Activated naive CD4-positive, alpha-beta T cell treated with anti-CD3 and anti-CD28 coated beads for 36 hours (primary cell): ENCODE results near the gene KAT7. TPM values are rescaled to one million over a fixed set of nuclear protein-coding genes. Genes with fewer than 3 reads are reported as not detected.

Experiments used
- CTCF ChIA-PET: fragments of 350-600 bp; sonication (Branson Sonifier 250); formaldehyde crosslinking; loops from one replicate; lab custom pipeline; 2021; ENCODE audit warnings: antibody characterized with exemption; lab: Charles Lee
- DNase-seq: peaks from one replicate; pipeline ENCODE4 v3.0.0-alpha.2; 2020
- H3K27ac Mint-ChIP-seq: one replicate; pipeline ENCODE4 v1.8.0; 2021; ENCODE audit warnings: mild to moderate bottlenecking, mixed read lengths
- H3K27me3 Mint-ChIP-seq: one replicate; pipeline ENCODE4 v1.8.0; 2021; ENCODE audit warnings: low read depth, mixed read lengths
- H3K36me3 Mint-ChIP-seq: one replicate; pipeline ENCODE4 v1.8.0; 2021; ENCODE audit warnings: low read depth, mixed read lengths
- H3K4me1 Mint-ChIP-seq: one replicate; pipeline ENCODE4 v1.8.0; 2021; ENCODE audit warnings: low read depth, mixed read lengths
- H3K4me3 Mint-ChIP-seq: one replicate; pipeline ENCODE4 v1.8.0; 2021; ENCODE audit warnings: mild to moderate bottlenecking, moderate library complexity, mixed read lengths
- H3K9me3 Mint-ChIP-seq: one replicate; pipeline ENCODE4 v1.8.0; 2021; ENCODE audit warnings: mixed read lengths
- intact Hi-C: fragments of 100-400 bp; cut with micrococcal nuclease; formaldehyde crosslinking; loops from one replicate; pipeline ENCODE4 v1.15.1; 2023
- total RNA-seq, 2 experiments: library from RNA; stranded (reverse); gene quantifications; one replicate each; pipeline ENCODE4 v1.2.3, GENCODE V29; 2021

KAT7 gene
- total RNA-seq, 2 experiments from 2014 or later = 83.9 to 85.8 TPM

- intact Hi-C loops = no loop called here
- Mint-ChIP-seq H3K4me3 (no peak overlapping the region), H3K4me1 (no peaks in the 10 kb centered on the region), H3K36me3 (peaks cover 27% of the 10 kb centered on the region), H3K27ac (no peak overlapping the region), H3K9me3 (no peaks in the 10 kb centered on the region), H3K27me3 (no peaks in the 10 kb centered on the region)
- DNase-seq = no peak
- CTCF ChIA-PET = interaction anchor here (1.5 to 2.7 kb wide), 2 partner anchors 165 to 276 kb away, joined by 3 to 7 read pairs; no protein-coding TSS in a partner anchor
Observed at GRCh38 chr17:49832840-49833599, 44.5 kb downstream of the KAT7 start.

- peaks cover 21% of the 10 kb centered on the region for H3K36me3 Mint-ChIP-seq
- no peak overlapping the region for H3K4me3 Mint-ChIP-seq
- H3K4me1 Mint-ChIP-seq = no peaks in the 10 kb centered on the region
- no peaks in the 10 kb centered on the region for H3K9me3 Mint-ChIP-seq
- CTCF ChIA-PET = interaction anchor here (1.5 to 2.7 kb wide), 2 partner anchors 164 to 277 kb away, joined by 3 to 7 read pairs; no protein-coding TSS in a partner anchor
- DNase-seq = no peak
- H3K27me3 Mint-ChIP-seq = no peaks in the 10 kb centered on the region
- no peak overlapping the region for H3K27ac Mint-ChIP-seq
- intact Hi-C loops = no loop called here
Observed at GRCh38 chr17:49834118-49834743, 45.8 kb downstream of the KAT7 start.

GRCh38 chr17:49835472-49835871, 47.0 kb downstream of the KAT7 start:
- H3K9me3 Mint-ChIP-seq = no peaks in the 10 kb centered on the region
- CTCF ChIA-PET = no interaction called here
- H3K27ac Mint-ChIP-seq = no peak overlapping the region

GRCh38 chr17:49836111-49837030, 47.9 kb downstream of the KAT7 start:
- intact Hi-C loops = no loop called here
- Mint-ChIP-seq H3K27me3 (no peaks in the 10 kb centered on the region), H3K36me3 (peaks cover 21% of the 10 kb centered on the region), H3K4me3 (no peak overlapping the region), H3K9me3 (no peaks in the 10 kb centered on the region), H3K27ac (no peak overlapping the region), H3K4me1 (no peaks in the 10 kb centered on the region)
- CTCF ChIA-PET = interaction anchor here (0.6 kb wide), 1 partner anchor 160 kb away, joined by 3 read pairs; no protein-coding TSS in a partner anchor
- DNase-seq = no peak

More at GRCh38 chr17:49835472-49835871, 47.0 kb downstream of the KAT7 start:
- DNase-seq = no peak
- intact Hi-C loops = no loop called here
- H3K36me3 Mint-ChIP-seq = peaks cover 21% of the 10 kb centered on the region
- H3K27me3 Mint-ChIP-seq = no peaks in the 10 kb centered on the region
- no peak overlapping the region for H3K4me3 Mint-ChIP-seq
- no peaks in the 10 kb centered on the region for H3K4me1 Mint-ChIP-seq

- DNase-seq = no peak
- no peaks in the 10 kb centered on the region for H3K27me3 Mint-ChIP-seq
- peaks cover 6% of the 10 kb centered on the region for H3K36me3 Mint-ChIP-seq
- peaks cover 2% of the 10 kb centered on the region for H3K4me1 Mint-ChIP-seq
- H3K9me3 Mint-ChIP-seq = no peaks in the 10 kb centered on the region
- no peak overlapping the region for H3K4me3 Mint-ChIP-seq
- intact Hi-C loops = no loop called here
- CTCF ChIA-PET = interaction anchor here (0.6 to 0.7 kb wide), 2 partner anchors 157 to 330 kb away, joined by 3 to 4 read pairs; no protein-coding TSS in a partner anchor
- no peak overlapping the region for H3K27ac Mint-ChIP-seq
Observed at GRCh38 chr17:49839455-49839854, 51.0 kb downstream of the KAT7 start.

GRCh38 chr17:49841548-49841947, 53.1 kb downstream of the KAT7 start:
- Mint-ChIP-seq H3K4me3 (no peak overlapping the region), H3K9me3 (no peaks in the 10 kb centered on the region), H3K36me3 (peaks cover 2% of the 10 kb centered on the region), H3K27me3 (no peaks in the 10 kb centered on the region), H3K4me1 (peaks cover 7% of the 10 kb centered on the region), H3K27ac (no peak overlapping the region)
- intact Hi-C loops = loop anchor here (5.0 kb wide), 1 partner anchor 44 kb away; no protein-coding TSS in a partner anchor
- no peak for DNase-seq
- CTCF ChIA-PET = no interaction called here

GRCh38 chr17:49842371-49842770, 53.9 kb downstream of the KAT7 start:
- Mint-ChIP-seq H3K36me3 (peaks cover 2% of the 10 kb centered on the region), H3K27ac (no peak overlapping the region), H3K4me1 (peaks cover 7% of the 10 kb centered on the region), H3K4me3 (no peak overlapping the region), H3K9me3 (no peaks in the 10 kb centered on the region), H3K27me3 (no peaks in the 10 kb centered on the region)
- DNase-seq = no peak
- CTCF ChIA-PET = no interaction called here
- intact Hi-C loops = loop anchor here (5.0 kb wide), 1 partner anchor 45 kb away; no protein-coding TSS in a partner anchor

- peaks cover 7% of the 10 kb centered on the region for H3K4me1 Mint-ChIP-seq
- CTCF ChIA-PET = interaction anchor here (1.1 kb wide), 1 partner anchor 154 kb away, joined by 3 read pairs; no protein-coding TSS in a partner anchor
- intact Hi-C loops = loop anchor here (5.0 kb wide), 1 partner anchor 46 kb away; no protein-coding TSS in a partner anchor
- DNase-seq = no peak
- H3K9me3 Mint-ChIP-seq = no peaks in the 10 kb centered on the region
- H3K27me3 Mint-ChIP-seq = no peaks in the 10 kb centered on the region
- no peak overlapping the region for H3K4me3 Mint-ChIP-seq
- no peak overlapping the region for H3K27ac Mint-ChIP-seq
- H3K36me3 Mint-ChIP-seq = peaks cover 2% of the 10 kb centered on the region
Observed at GRCh38 chr17:49842846-49843245, 54.4 kb downstream of the KAT7 start.

GRCh38 chr17:49843774-49844350, 55.4 kb downstream of the KAT7 start:
- Mint-ChIP-seq H3K4me1 (peaks cover 7% of the 10 kb centered on the region), H3K4me3 (no peak overlapping the region), H3K27ac (no peak overlapping the region), H3K36me3 (peaks cover 2% of the 10 kb centered on the region), H3K9me3 (no peaks in the 10 kb centered on the region), H3K27me3 (no peaks in the 10 kb centered on the region)
- intact Hi-C loops = loop anchor here (5.0 kb wide), 1 partner anchor 47 kb away; no protein-coding TSS in a partner anchor
- CTCF ChIA-PET = interaction anchor here (0.8 to 1.1 kb wide), 2 partner anchors 153 to 158 kb away, joined by 3 to 4 read pairs; no protein-coding TSS in a partner anchor
- no peak for DNase-seq

- intact Hi-C loops = no loop called here
- no peak for DNase-seq
- Mint-ChIP-seq H3K9me3 (no peaks in the 10 kb centered on the region), H3K4me3 (no peak overlapping the region), H3K4me1 (peaks cover 7% of the 10 kb centered on the region), H3K27me3 (no peaks in the 10 kb centered on the region), H3K36me3 (peaks cover 2% of the 10 kb centered on the region), H3K27ac (no peak overlapping the region)
- CTCF ChIA-PET = interaction anchor here (1.1 kb wide), 1 partner anchor 151 kb away, joined by 6 read pairs; no protein-coding TSS in a partner anchor
Observed at GRCh38 chr17:49845321-49845720, 56.8 kb downstream of the KAT7 start.

- Mint-ChIP-seq H3K9me3 (no peaks in the 10 kb centered on the region), H3K27ac (no peak overlapping the region), H3K36me3 (peaks cover 2% of the 10 kb centered on the region), H3K27me3 (peaks cover 2% of the 10 kb centered on the region), H3K4me1 (peaks cover 18% of the 10 kb centered on the region), H3K4me3 (no peak overlapping the region)
- intact Hi-C loops = no loop called here
- CTCF ChIA-PET = interaction anchor here (1.1 kb wide), 1 partner anchor 14 kb away, joined by 5 read pairs; no protein-coding TSS in a partner anchor
- no peak for DNase-seq
Observed at GRCh38 chr17:49846938-49847712, 58.6 kb downstream of the KAT7 start.
